ENCODE data around the gene EDAR.

Gene EDAR

DNA sequence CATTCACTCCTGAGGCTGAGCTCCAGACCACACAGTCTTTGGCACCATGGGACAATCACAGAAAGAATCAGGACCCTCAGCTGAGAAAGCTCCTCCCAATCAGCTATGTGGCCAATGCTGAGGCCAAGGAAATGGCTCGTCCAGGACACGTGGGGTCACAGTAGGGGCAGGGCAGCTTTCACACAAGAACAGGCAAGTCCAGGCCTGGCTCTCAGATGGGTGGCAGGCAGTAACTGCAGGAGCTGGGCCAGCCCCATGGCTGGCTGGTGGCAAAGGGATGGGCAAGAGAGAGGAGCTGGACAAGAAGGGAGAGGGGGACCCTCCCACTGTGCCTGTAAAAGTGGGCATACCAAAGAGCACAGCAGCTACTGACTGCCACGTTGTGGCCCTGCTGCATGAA is 12.2 kb upstream of the EDAR start:
- no peak for DNase-seq (ENCODE audit: low spot score)

DNA sequence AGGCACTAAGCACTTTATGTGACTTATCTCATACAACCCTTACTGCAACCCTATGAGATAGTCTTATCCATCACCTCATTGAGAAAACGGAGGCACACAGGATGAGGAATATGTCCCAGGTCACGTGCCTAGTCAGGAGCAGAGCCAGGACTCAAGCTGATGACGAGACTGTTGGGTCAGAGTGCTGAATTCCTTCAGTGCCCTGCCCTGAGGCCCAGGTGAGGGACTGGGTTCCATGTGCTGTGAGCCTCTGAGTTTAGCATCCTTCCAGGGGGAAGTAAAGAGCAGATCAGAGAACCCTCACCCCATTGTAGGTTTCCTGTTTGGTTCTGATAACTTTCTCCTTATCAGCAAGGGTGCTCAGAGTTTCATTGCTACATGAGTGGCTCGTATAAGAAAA is 11.7 kb upstream of the EDAR start:
- DNase-seq (ENCODE audit: low spot score): no peak

DNA sequence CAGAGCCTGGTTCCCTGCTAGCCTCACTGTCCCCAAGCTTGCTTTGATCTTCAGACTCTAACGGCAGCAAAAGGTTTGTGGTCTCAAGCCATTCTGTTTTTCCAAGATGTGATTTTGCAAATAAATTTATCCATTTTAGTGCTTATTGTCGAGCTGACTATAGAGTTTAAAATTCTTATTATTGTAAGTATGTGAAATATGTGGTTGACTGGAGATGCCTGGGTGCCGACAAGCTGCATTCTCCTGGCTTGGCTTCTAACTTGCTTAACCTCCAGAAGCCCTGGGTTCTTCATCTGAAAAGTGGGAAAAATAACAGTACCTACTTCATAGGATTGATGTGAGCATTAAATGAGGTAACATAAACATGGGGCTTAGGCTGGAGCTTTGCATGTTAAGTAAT is 9.9 kb upstream of the EDAR start:
- no peak for DNase-seq (ENCODE audit: low spot score)

DNA sequence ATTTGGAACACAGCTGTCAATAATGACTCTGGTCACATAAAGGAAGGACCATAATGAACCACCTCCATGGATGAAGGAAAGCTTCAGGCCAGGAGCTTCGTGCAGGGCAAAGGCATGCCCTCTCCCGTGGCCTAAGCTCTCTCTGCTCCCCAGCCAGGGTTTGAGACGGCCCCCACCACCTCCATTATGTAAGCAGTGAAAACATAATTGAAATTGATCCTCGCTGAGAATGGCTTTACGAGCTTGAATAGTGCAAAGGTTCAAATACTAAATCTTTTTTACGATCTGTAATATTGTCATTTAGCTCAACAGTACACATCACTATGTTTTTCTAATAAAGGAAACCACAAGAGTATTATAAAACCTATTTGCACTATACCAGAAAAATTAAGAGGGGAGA is 5.2 kb upstream of the EDAR start:
- DNase-seq (ENCODE audit: low spot score): no peak

DNA sequence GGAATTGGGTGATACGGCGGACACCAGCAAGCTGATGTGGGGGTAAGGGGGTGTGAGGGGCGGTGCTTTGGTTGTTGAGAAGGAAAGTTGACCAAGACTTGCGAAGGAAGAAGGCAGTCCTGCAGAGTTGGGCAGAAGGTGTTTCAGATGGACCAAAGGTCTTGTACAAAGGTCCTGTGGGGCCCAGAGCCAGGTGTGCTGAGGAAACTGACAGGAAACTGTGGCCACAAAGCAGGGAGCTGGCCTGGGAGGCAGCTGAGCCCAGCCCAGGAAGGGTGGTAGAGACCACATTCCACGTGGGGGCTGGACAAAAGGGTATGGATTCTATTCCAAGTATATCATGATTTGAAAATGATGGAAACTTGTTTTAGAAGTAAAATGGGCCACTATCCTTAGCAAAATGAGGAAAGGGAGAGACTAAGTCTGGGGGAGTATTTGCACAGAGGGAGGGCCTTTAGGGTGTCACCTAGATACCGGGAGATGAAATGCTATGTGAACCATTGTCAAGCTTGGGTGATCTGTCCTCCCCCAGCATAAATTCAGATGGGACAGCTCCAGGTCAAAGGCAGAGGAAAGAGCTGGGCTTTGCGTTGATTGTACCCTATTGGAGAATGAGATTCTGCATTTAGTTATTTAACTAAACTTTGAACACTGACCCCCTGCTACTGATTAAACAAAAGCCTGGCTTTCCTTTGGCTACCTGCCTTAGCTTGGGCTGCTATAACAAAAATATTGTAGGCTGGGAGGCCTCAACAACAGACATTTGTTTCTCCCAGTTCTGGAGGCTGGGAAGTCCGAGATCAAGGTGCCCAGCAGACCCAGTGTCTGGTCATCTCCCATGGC is 4.3 kb upstream of the EDAR start:
- no peak for DNase-seq (ENCODE audit: low spot score)

DNA sequence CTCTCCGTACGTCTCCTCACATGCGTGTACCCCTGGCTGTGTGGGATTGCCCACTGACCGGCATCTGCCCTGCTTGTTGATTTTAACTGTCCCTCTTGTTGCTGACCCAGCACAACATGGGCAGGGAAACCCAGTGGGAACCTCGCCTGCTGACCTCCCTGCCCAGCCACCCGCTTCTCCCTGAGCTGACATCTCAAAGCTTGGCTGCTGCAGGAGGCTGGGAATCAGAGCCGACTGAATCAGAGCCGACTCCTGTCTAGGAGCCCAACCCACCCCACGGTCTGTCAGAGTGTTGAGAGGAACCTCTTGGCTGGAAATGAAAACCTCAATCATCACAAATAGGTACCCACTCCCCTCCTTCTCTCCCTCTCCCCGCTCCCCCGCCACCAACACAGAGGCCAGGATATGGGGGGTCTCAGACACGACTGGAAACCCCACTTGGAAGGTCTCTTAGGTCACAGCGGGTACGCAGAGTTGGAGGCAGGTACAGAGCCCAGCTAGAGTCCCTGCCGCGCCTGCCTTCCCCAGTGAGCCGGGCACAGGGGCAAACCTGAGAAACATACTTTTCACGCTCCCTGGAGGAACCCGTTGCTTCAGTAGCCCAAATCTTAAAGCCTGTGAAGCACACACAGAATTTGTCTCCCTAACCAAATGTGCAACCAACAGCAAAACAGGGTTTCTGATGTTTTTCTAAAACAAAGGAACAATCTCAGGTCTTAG is 784 bp downstream of the EDAR start:
- no peak for DNase-seq (ENCODE audit: low spot score)

DNA sequence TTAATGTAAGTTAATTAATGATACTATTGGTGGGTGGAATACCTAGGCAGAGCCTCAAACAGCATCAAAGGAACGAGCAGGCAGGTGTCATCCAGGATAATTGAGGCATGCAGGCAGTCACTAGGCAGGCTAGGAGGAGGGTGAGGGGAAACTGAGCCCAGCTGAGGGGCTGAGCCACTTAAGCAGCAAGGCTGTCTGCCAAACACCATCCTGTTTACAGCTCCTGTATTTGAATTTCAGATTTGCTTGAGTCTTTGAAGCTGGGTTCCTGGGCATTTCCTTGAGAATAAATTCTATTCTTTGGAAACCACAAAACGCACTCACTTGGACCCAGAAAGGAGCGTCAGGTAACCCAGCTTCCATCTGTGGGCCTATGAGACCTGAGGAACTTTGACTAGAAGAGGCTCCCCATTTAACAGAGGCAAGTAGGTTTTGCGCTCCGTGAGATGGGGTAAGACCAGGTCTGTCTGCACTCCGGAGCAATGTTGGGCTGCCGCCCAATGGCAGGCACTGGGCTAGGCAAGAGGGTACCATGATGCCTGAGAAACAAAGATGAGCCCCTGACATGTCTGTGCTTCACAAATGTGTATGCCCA is 2.0 kb downstream of the EDAR start:
- DNase-seq (ENCODE audit: low spot score): no peak

DNA sequence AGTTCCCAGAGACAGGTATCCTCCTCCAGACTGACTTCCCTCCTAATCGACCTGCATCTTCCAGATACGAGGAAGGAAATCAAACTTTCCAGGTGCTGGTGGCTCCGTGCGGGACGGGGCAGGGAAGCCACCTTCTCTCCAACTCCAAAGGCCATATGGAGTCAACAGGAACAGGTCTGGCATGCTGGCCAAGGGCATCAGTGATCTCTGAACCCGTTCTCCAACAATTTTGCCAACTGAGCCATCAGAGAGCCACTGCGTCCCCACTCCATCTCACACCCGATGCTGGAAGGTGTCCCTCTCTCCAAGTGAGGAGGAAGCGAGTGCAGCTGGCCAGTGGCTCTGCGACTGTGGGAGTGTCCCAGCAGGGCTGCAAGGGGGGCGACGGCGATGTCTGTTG is 5.4 kb downstream of the EDAR start:
- no peak for DNase-seq (ENCODE audit: low spot score)

DNA sequence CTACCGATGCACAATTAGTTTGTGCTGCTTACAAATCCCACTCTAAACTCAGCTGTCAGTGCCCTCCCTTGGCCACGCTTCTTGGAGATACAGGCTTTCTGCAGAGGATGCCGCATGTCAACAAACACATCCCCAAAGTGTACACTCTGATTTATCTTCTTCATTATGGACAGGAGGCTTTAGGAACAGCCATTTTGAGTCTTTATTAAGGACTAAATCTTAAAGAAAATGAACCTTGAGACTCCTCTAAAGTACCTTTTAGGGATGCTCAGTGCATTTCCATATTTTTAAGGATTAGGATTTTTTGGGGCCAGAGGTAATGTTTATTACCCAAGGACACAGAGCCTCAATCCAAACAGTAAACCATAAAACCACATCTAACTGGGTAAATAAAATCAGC is 6.0 kb downstream of the EDAR start:
- DNase-seq (ENCODE audit: low spot score): no peak

DNA sequence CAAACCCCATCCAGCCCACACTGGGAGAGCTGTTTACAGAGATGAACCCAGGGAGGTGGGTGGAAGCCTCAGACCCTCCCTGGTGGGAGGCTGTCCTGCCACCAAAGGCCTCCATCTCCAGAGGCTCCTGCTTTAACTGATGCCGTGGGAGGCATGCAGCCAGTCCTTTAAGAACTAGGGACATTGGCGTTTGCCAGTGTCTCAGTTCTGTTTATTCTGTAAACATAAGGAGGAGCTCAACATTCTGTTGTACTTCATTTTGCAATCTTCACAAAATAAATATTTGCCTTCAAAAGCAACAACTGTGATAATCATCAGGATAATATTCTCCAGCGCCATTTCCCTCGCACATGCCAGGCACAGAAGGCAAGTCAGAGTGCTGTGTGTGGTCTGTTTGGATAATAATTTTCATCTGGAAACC is 6.8 kb downstream of the EDAR start:
- no peak for DNase-seq (ENCODE audit: low spot score)

DNA sequence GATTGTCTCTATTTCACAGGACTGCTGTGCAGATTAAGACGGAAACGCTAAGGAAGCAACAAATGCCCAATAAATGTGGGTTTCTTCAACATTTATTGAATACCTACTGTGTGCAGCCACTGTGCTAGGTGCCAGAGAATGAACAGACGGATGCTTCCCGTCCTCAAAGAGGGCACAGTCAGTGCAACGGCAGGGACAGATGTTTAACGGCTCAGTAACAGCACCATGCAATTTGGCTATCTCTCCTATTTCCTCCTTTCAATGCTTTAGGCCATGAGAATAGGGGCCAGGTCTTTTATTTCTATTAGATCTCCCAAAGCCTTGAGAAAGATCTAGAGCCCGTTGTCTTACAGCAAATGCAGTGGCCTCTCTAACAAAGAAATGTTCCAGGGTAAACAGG is 7.2 kb downstream of the EDAR start:
- no peak for DNase-seq (ENCODE audit: low spot score)

DNA sequence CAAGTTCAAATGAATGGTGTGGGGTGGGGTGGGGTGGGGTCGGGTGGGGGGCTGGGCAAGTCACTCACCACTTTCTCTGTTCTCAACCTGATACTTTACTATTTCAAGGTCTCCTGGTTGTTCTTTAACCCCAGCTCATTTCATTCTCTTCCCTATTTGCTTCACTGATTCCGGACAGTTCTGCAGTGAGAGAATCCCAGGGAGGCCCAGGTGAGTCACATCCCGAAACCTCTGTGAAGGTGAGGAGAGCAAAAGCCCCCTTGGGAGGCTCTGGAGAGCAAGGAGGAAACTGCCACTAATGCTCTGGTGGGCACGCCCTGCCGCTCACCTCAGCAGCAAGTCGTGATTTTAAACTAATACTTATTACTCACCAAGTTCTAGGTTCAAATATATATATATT is 8.9 kb downstream of the EDAR start:
- DNase-seq (ENCODE audit: low spot score): no peak

DNA sequence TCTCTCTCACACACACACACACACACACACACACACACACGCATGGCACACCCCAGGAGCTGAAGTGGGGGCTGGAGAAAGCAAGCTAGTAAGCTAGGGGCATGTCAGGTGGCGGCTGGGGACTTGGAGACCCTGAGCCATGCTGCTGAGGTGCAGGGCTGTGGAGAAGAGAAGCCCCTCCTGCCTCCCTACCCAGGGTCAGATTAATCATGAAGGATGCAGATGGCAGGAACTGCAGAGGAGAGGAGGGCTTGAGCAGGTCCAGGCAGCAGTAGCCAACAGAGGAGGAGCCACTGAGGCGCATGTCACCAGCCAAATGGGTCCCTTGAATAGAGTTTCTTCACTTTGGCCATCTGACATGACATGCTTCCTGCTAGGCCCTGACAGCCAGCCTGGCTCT is 9.6 kb downstream of the EDAR start:
- DNase-seq (ENCODE audit: low spot score): no peak

DNA sequence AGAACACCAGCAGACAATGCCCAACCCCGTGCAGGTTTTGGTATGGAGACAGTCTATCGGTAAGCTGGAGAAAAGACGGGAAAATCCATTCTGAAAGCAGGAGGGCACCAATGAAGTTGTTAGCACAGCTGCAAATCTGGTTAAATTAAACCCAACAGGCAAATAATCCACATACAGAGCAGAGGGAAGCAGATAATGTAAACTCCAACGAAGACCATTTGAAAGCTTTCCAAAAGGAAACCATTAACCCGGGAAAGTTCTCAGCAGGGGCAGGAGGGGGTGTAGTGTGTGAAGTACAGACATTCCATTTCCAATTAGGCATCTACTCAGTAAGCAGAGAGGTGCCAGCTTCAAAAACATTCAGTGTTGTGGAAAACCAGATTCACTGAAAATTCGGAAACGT is 10.3 kb downstream of the EDAR start:
- no peak for DNase-seq (ENCODE audit: low spot score)

DNA sequence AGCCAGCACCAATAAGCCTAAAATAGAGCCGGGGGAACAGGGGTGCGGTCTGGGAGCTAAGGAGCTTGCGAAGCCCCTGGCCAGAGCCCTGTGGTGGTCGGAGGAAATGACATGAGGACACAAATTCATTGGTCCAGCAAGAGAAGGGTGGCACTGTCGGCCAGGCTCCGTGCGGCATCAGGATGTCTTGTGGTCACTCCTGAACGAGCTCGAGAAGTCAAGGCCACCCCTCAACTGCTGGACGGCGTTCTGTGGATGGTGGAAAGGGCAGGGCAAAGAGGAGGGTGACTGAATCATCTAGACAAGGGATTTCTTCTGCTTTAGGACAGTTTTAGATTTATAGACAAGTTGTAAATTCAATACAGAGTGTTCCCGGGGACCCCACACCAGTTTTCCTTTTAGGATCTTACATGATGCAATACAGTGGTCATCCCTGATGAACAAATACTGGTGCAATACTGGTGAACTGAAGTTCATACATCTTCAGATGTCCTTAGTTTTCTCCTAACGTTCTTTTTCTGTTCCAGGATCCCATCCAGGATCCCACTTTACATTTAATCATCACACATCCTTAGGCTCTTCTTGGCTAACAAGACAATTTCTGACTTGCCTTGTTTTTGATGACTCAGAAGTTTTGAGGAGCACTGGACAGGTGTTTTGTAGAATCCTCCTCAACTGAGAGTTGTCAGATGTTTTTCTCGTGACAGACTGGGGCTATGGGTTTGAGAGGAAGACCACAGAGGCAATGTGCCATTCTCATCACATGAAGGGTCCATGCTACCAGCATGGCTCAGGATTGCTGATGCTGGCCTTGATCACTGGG is 13.2 kb downstream of the EDAR start:
- no peak for DNase-seq (ENCODE audit: low spot score)

DNA sequence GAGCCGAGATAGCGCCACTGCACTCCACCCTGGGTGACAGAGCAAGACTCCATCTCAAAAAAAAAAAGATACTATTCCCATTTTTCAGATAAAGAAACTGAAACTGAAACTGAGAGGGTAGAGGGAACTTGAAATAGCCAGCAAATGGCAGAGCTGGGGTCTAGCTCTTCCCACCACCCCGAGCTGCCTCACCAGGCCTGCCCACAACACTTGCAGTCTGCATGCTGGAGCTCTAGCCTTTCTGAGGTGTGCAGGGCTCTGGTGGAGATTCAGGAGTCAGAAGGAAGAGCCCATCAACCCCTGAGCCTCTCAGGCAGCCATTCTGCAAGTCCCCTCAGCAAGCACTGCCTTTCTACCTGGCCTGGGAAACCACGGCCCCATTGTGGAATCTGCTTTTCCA is 14.3 kb downstream of the EDAR start:
- no peak for DNase-seq (ENCODE audit: low spot score)

DNA sequence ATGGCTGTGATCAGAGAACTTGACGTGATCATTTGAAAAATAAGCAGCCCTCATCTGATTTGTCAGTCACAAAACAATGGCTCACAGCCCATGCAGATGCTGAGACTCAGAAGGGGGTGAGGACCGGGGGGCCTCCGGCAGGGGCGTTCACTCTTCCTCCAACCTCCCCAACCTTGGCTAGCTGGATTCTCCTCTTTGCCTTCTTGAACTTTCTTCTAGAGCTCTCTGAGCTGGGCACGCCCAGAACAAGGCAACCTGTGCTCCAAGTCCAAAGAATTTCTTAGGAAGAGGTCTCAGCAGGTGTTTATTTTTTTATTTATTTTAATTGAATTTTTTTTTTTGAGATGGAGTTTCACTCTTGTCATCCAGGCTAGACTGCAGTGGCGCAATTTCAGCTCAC is 16.4 kb downstream of the EDAR start:
- DNase-seq (ENCODE audit: low spot score): no peak

DNA sequence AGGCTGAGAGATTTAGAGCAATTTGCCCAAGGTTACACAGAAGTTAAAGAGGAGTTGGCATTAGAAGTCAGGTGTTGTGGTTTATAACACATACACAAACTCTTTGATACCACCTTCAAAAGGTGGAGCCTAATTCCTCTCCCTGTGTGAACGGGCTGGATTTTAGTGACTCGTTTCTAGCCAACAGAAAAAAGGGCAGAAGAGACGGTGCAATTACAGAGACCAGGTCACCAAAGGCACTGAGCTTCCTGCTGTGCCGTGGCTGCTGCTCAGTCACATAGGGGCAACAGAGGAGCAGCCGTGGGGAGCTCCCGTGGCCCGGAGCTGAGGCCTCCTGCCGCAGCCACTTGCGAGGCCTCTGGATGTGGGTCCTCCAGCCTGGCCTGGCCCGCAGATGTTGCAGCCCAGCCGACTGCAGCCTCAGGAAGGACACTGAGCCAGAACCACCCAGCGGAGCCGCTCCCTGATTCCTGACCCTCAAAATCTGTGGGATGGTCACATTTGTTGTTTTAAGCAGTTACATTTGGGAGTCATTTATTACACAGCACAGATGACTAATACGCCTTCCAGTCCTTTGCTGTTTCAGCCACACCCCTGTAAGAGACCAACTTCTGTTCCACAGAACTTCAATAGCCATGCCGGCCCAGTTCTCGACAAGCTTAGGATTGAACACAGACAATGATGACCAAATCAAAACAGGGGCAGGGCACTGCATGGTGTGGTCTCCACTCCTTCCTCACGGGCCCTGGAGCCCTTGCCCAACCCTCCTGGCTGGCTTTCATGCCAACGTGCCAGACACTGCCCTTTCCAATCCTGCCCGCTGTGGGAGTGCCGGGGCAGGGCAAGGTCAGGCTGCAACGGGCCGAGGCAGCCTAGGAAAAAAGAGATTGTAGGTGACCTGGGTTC is 17.1 kb downstream of the EDAR start:
- DNase-seq (ENCODE audit: low spot score): no peak

DNA sequence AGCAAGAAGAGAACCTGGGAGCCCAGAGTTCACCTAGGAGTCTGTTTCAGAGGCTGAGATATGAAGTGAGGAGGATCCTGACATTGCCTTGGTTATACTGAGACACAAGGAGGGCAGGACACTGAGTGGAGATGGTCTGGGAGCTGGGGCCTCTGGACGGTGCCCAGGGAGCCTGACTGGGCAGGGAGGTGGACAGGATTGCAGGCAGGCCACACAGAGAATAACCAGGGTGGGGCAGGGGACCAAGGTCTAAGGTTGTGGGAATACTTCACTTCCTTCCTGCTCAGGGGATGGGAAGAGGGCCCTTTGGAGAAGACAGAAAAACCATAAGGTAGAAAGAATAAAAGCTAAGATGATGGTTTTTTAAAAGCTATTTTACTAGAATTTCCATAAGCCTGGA is 18.7 kb downstream of the EDAR start:
- DNase-seq (ENCODE audit: low spot score): no peak

DNA sequence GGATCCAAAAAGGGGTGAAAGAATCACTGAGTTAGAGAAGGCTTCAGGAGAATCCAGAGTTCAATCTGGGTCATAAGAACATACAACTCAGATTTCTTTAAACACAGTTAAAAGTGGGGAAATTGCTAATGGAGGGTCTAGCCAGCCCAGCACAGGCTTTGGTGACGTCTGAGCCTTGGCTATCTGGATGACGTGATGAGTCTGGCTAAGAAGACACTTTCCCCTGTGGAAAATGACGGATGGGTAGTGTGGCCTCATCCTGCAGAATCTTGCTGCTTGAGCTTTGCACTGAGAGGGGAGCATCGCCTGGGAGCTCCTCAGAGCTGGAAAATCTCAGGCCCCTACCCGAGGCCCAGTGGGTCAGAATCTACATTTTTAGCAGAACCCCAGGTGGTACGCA is 19.2 kb downstream of the EDAR start:
- DNase-seq (ENCODE audit: low spot score): no peak

DNA sequence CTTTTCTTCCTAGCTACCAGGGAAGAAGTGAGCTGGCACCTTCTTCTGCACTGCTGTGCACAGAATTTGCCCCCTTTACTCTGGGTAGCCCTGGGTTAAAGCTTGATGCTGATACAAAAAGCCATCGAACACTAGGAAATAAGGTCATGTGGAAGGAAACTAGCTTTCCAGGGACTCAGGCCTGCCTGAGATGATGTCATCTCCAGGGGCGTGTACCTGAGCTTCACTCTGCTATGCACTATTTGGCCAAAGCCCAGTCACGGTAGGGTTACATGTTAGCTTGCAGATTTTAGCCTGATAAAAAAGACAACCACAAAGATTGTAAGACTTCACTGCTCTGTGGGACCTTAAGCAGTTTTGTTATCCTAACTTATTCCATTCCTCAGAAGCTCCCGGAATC is 20.4 kb downstream of the EDAR start:
- DNase-seq (ENCODE audit: low spot score): no peak

Data from COLO829 (cell line).